ENCODE data around the gene CDO1.

The CDO1 gene

GRCh38 chr5:115816226-115817081, at the start of gene CDO1:
TSS of gene CDO1 (minus strand) at chr5:115816659. CDS start at chr5:115816397, 262 bp downstream.
- no peak for DNase-seq (ENCODE audit: low read depth in 2 of 2)

GRCh38 chr5:115859378-115859777, 42.9 kb upstream of the CDO1 start:
- DNase-seq (ENCODE audit: low read depth in 2 of 2): no peak

- no peak for DNase-seq (ENCODE audit: low read depth in 2 of 2)
Measured at GRCh38 chr5:115858396-115858795, 41.9 kb upstream of the CDO1 start.

GRCh38 chr5:115857626-115858349, 41.3 kb upstream of the CDO1 start:
- DNase-seq (ENCODE audit: low read depth in 2 of 2): no peak

- DNase-seq (ENCODE audit: low read depth in 2 of 2): no peak
Measured at GRCh38 chr5:115857057-115857479, 40.6 kb upstream of the CDO1 start.

- no peak for DNase-seq (ENCODE audit: low read depth in 2 of 2)
Measured at GRCh38 chr5:115855959-115856358, 39.5 kb upstream of the CDO1 start.

- DNase-seq (ENCODE audit: low read depth in 2 of 2): no peak
Measured at GRCh38 chr5:115854139-115854538, 37.7 kb upstream of the CDO1 start.

- no peak for DNase-seq (ENCODE audit: low read depth in 2 of 2)
Measured at GRCh38 chr5:115850744-115851416, 34.4 kb upstream of the CDO1 start.

- DNase-seq (ENCODE audit: low read depth in 2 of 2): no peak
Measured at GRCh38 chr5:115849258-115849798, 32.9 kb upstream of the CDO1 start.

GRCh38 chr5:115847290-115847689, 30.8 kb upstream of the CDO1 start:
- no peak for DNase-seq (ENCODE audit: low read depth in 2 of 2)

- no peak for DNase-seq (ENCODE audit: low read depth in 2 of 2)
Measured at GRCh38 chr5:115844321-115844817, 27.9 kb upstream of the CDO1 start.

- no peak for DNase-seq (ENCODE audit: low read depth in 2 of 2)
Measured at GRCh38 chr5:115843444-115844130, 27.1 kb upstream of the CDO1 start.

- no peak for DNase-seq (ENCODE audit: low read depth in 2 of 2)
Measured at GRCh38 chr5:115842952-115843351, 26.5 kb upstream of the CDO1 start.

GRCh38 chr5:115842089-115842935, 25.9 kb upstream of the CDO1 start:
- no peak for DNase-seq (ENCODE audit: low read depth in 2 of 2)

- peak; percentile 85 for DNase-seq (ENCODE audit: low read depth in 2 of 2)
Measured at GRCh38 chr5:115841382-115842088, 25.1 kb upstream of the CDO1 start, which contains the start of the genes AP3S1 and ATG12. TSS of gene AP3S1 (plus strand) at chr5:115841935. CDS start at chr5:115842038, 103 bp downstream. TSS of gene ATG12 (minus strand) at chr5:115841565. CDS start at chr5:115841552, 13 bp downstream.

GRCh38 chr5:115840873-115841272, 24.4 kb upstream of the CDO1 start:
- DNase-seq (ENCODE audit: low read depth in 2 of 2): no peak

- no peak for DNase-seq (ENCODE audit: low read depth in 2 of 2)
Measured at GRCh38 chr5:115838885-115839518, 22.5 kb upstream of the CDO1 start.

- DNase-seq (ENCODE audit: low read depth in 2 of 2): no peak
Measured at GRCh38 chr5:115835481-115835880, 19.0 kb upstream of the CDO1 start.

GRCh38 chr5:115831163-115831768, 14.8 kb upstream of the CDO1 start:
- no peak for DNase-seq (ENCODE audit: low read depth in 2 of 2)
